K562 (cell line): ENCODE data around the gene NEK1. TPM values are rescaled to one million over a fixed set of nuclear protein-coding genes. Genes with fewer than 3 reads are reported as not detected.

ENCODE experiments used
- ADNP ChIP-seq: fragments of 200-800 bp; sonication (Bioruptor generic); IDR thresholded peaks from 2 replicates; pipeline ENCODE4 v1.6.1; 2016; ENCODE audit warnings: missing genetic modification characterization, missing compliant biosample characterization
- CCAR2 ChIP-seq: fragments of 200-400 bp; formaldehyde crosslinking; IDR thresholded peaks from 2 replicates; pipeline ENCODE4 v1.6.1; 2017; ENCODE audit warnings: mild to moderate bottlenecking, low read depth, low read length
- DEAF1 ChIP-seq: fragments of 450-650 bp; formaldehyde crosslinking; IDR thresholded peaks from 2 replicates; pipeline ENCODE4 v1.4.0; 2020; ENCODE audit warnings: mild to moderate bottlenecking, moderate library complexity
- DPF2 ChIP-seq: fragments of 450-650 bp; IDR thresholded peaks from 2 replicates; pipeline ENCODE4 v1.6.1; 2016
- EP300 ChIP-seq: IDR thresholded peaks from 2 replicates; pipeline ENCODE4 v1.6.1; 2012; ENCODE audit warnings: low read length, improper control_type of control experiment
- FUS ChIP-seq: fragments of 200-400 bp; formaldehyde crosslinking; optimal IDR thresholded peaks from 2 replicates; pipeline ENCODE3; 2017; ENCODE audit warnings: low read depth, low read length
- HMBOX1 ChIP-seq: sonication (generic); IDR thresholded peaks from 2 replicates; pipeline ENCODE4 v1.6.1; 2016
- MIER1 ChIP-seq: fragments of 450-650 bp; IDR thresholded peaks from 2 replicates; pipeline ENCODE4 v1.6.1; 2016; ENCODE audit warnings: antibody characterized with exemption, mild to moderate bottlenecking, low read depth
- PBX2 ChIP-seq, 2 experiments: IDR thresholded peaks in 1 of 2; conservative IDR thresholded peaks in 1 of 2; 2 replicates each; pipeline ENCODE4 v1.6.1; 2016; ENCODE audit warnings: low read depth in 2 of 2, mild to moderate bottlenecking in 1 of 2, missing compliant biosample characterization in 1 of 2, missing genetic modification characterization in 1 of 2, moderate library complexity in 1 of 2
- POLR3G ChIP-seq: IDR thresholded peaks from 2 replicates; pipeline ENCODE4 v1.6.1; 2011; ENCODE audit not compliant: insufficient read length, insufficient replicate concordance; ENCODE audit errors: extremely low read depth
- RNF219 ChIP-seq: fragments of 250-450 bp; sonication (Bioruptor Pico); IDR thresholded peaks from 2 replicates; pipeline ENCODE4 v1.5.0; 2022; ENCODE audit warnings: mild to moderate bottlenecking
- SAFB2 ChIP-seq: fragments of 200-400 bp; formaldehyde crosslinking; IDR thresholded peaks from 2 replicates; pipeline ENCODE4 v1.6.1; 2018; ENCODE audit warnings: borderline replicate concordance, low read length, low read depth, moderate library complexity; ENCODE audit not compliant: severe bottlenecking
- SMC3 ChIP-seq: conservative IDR thresholded peaks from 2 replicates; pipeline ENCODE4 v1.6.1; 2011; ENCODE audit warnings: low read depth, low read length, improper control_type of control experiment; ENCODE audit not compliant: insufficient read depth
- TARDBP ChIP-seq: fragments of 450-650 bp; IDR thresholded peaks from 2 replicates; pipeline ENCODE4 v1.6.1; 2016
- ZNF146 ChIP-seq: IDR thresholded peaks from one replicate; pipeline ENCODE4 v1.6.1; 2018; ENCODE audit warnings: missing compliant biosample characterization; ENCODE audit not compliant: unreplicated experiment
- ZNF174 ChIP-seq: fragments of 250-450 bp; sonication (Bioruptor Pico); IDR thresholded peaks from 2 replicates; pipeline ENCODE4 v1.4.0; 2020; ENCODE audit warnings: mild to moderate bottlenecking
- ZNF507 ChIP-seq: conservative IDR thresholded peaks from 2 replicates; pipeline ENCODE4 v1.6.1; 2017; ENCODE audit warnings: missing genetic modification characterization, missing compliant biosample characterization
- ZNF511 ChIP-seq: sonication (generic); formaldehyde crosslinking; IDR thresholded peaks from 2 replicates; pipeline ENCODE4 v1.8.0; 2022; ENCODE audit warnings: mild to moderate bottlenecking, missing genetic modification reagents
- ZNF75A ChIP-seq: fragments of 450-650 bp; formaldehyde crosslinking; IDR thresholded peaks from 2 replicates; pipeline ENCODE4 v1.4.0; 2020; ENCODE audit warnings: mild to moderate bottlenecking
- ZNF77 ChIP-seq: fragments of 250-450 bp; sonication (Bioruptor Pico); IDR thresholded peaks from 2 replicates; pipeline ENCODE4 v1.5.0; 2020
- polyA plus RNA-seq, 8 experiments: library from polyadenylated mRNA; depleted of rRNA in 4 of 8; stranded (reverse) in 5 of 8; unstranded in 3 of 8; fragments of >200 nt; fragmentation: Nextera tagmentation in 2 of 8; fragmentation: Illumina TruSeq in 1 of 8; extraction: Ambion mirVana in 2 of 8; extraction: Trizol in 1 of 8; gene quantifications; 2 replicates each; pipeline versions ENCODE4 v1.2.1 to v1.2.3, GENCODE V29; 2011 to 2014; ENCODE audit warnings: inconsistent platforms in 1 of 8, missing spikeins in 1 of 8
- total RNA-seq, 7 experiments: library from RNA; depleted of rRNA in 6 of 7; stranded (reverse); fragments of >200 nt in 6 of 7; fragmentation: Illumina TruSeq in 2 of 7; extraction: Trizol in 2 of 7; gene quantifications; 2 replicates each; pipeline versions ENCODE4 v1.2.1 to v1.2.3, GENCODE V29; 2011 to 2021; ENCODE audit warnings: low replicate concordance in 1 of 7

The NEK1 gene
- total and polyA plus RNA-seq, 9 of the 15 experiments (the other 6 are each of a cell fraction or from before 2014, with no cell fraction given), result 6.2 to 15.7 (median 10.3) TPM

- TF ChIP-seq PBX2 (CRISPR knock-in tag; IDR thresholded peaks at IDR 0.05; ENCODE audit: low read depth) (peak; percentile 90), PBX2 (tag; conservative IDR thresholded peaks at IDR 0.05; ENCODE audit: low read depth) (peak; percentile 93), HMBOX1 (0 out of 2 replicates have a peak, but pooled peaks have one; percentile 11), ZNF511 (CRISPR knock-in tag) (peak; percentile 82; the same call in 1 of the 2 replicates), TARDBP (no peak; the same call in none of the 2 replicates), SMC3 (no peak), ZNF507 (tag) (no peak), ADNP (tag) (no peak), FUS (no peak), SAFB2 (no peak), ZNF75A (CRISPR knock-in tag) (no peak), ZNF146 (CRISPR knock-in tag) (no peak), ZNF174 (CRISPR knock-in tag) (no peak), MIER1 (no peak), RNF219 (CRISPR knock-in tag) (no peak), POLR3G (no peak), DEAF1 (CRISPR knock-in tag) (no peak), CCAR2 (no peak), ZNF77 (CRISPR knock-in tag) (no peak), DPF2 (peak; percentile 39; the same call in 1 of the 2 replicates), EP300 (peak; percentile 35)
These were observed 7.8 kb upstream of the NEK1 start, which contains the start of gene CLCN3 (continued) for GRCh38 chr4:169619958-169620879.
